Loucy (cell line): ENCODE data around the gene SP3.

Experiments
- H2AFZ ChIP-seq: fragments of 200-600 bp; sonication (generic); 2 replicates; pipeline ENCODE4 v1.6.0; 2016; ENCODE audit warnings: antibody characterized with exemption, mild to moderate bottlenecking, low read length, moderate library complexity
- H3F3A ChIP-seq: fragments of 200-600 bp; 2 replicates; pipeline ENCODE4 v1.6.0; 2016; ENCODE audit warnings: antibody characterized with exemption, low read depth, mild to moderate bottlenecking
- H3K27me3 ChIP-seq: fragments of 200-600 bp; sonication (generic); 2 replicates; pipeline ENCODE4 v1.6.1; 2014; ENCODE audit warnings: low read length, mild to moderate bottlenecking; ENCODE audit not compliant: insufficient read depth, poor library complexity, severe bottlenecking
- H3K36me3 ChIP-seq: fragments of 200-600 bp; sonication (generic); 2 replicates; pipeline ENCODE4 v1.6.1; 2016; ENCODE audit warnings: low read length; ENCODE audit not compliant: insufficient read depth
- H3K4me1 ChIP-seq: fragments of 200-600 bp; sonication (generic); 2 replicates; pipeline ENCODE4 v1.5.1; 2014; ENCODE audit warnings: low read length, mild to moderate bottlenecking; ENCODE audit not compliant: insufficient read depth, poor library complexity, severe bottlenecking
- H3K4me2 ChIP-seq: fragments of 200-600 bp; sonication (generic); 2 replicates; pipeline ENCODE4 v1.6.0; 2014; ENCODE audit warnings: antibody characterized with exemption, low read length, low read depth, mild to moderate bottlenecking; ENCODE audit not compliant: poor library complexity, severe bottlenecking
- H3K4me3 ChIP-seq: fragments of 200-600 bp; sonication (generic); 2 replicates; pipeline ENCODE4 v1.5.1; 2014; ENCODE audit warnings: low read length, mild to moderate bottlenecking, mixed read lengths; ENCODE audit not compliant: poor library complexity, severe bottlenecking
- H3K79me2 ChIP-seq: fragments of 200-600 bp; sonication (generic); 2 replicates; pipeline ENCODE4 v1.6.1; 2014; ENCODE audit warnings: low read length; ENCODE audit not compliant: insufficient read depth
- H3K9ac ChIP-seq: fragments of 200-600 bp; sonication (generic); 2 replicates; pipeline ENCODE4 v1.6.0; 2014; ENCODE audit warnings: mild to moderate bottlenecking, low read depth, low read length, moderate library complexity; ENCODE audit not compliant: poor library complexity, severe bottlenecking
- H3K9me2 ChIP-seq: fragments of 200-600 bp; sonication (generic); replicated peaks from 2 replicates; pipeline ENCODE4 v1.6.1; 2016; ENCODE audit warnings: low read depth, low read length, mixed read lengths
- H3K9me3 ChIP-seq: fragments of 200-600 bp; sonication (generic); 2 replicates; pipeline ENCODE4 v1.6.1; 2014; ENCODE audit warnings: mild to moderate bottlenecking, antibody characterized with exemption, low read length, low read depth; ENCODE audit not compliant: insufficient read depth
- H4K20me1 ChIP-seq: fragments of 200-600 bp; sonication (generic); 2 replicates; pipeline ENCODE4 v1.6.0; 2014; ENCODE audit warnings: antibody characterized with exemption, low read length, mild to moderate bottlenecking; ENCODE audit not compliant: insufficient read depth, poor library complexity, severe bottlenecking
- CTCF ChIP-seq: fragments of 200-600 bp; sonication (generic); conservative IDR thresholded peaks from 2 replicates; pipeline ENCODE4 v1.5.1; 2014; ENCODE audit warnings: mild to moderate bottlenecking, antibody characterized with exemption, low read length
- EZH2phosphoT487 ChIP-seq: fragments of 200-600 bp; IDR thresholded peaks from 2 replicates; pipeline ENCODE4 v1.6.1; 2018; ENCODE audit warnings: antibody characterized with exemption, mild to moderate bottlenecking, moderate library complexity, borderline replicate concordance

SP3 gene

GRCh38 chr2:173959909-173960308 is 5.3 kb downstream of the SP3 start:
- peaks cover 87% of the 10 kb centered on the region for H3K79me2 ChIP-seq
- H3K4me3 ChIP-seq: peak overlapping the region; percentile 89
- no peak overlapping the region for H2AFZ ChIP-seq
- TF ChIP-seq EZH2phosphoT487: no peak
- no peak for TF ChIP-seq CTCF
- H3K36me3 ChIP-seq: peaks cover 24% of the 10 kb centered on the region
- H3K9me2 ChIP-seq: no peaks in the 10 kb centered on the region
- peaks cover 8% of the 10 kb centered on the region for H3F3A ChIP-seq
- H3K9me3 ChIP-seq: no peaks in the 10 kb centered on the region
- H3K4me2 ChIP-seq: peak overlapping the region; percentile 95
- H4K20me1 ChIP-seq: peaks cover 86% of the 10 kb centered on the region
- peaks cover 2% of the 10 kb centered on the region for H3K27me3 ChIP-seq
- H3K4me1 ChIP-seq: peaks cover 78% of the 10 kb centered on the region
- peak overlapping the region; percentile 20 for H3K9ac ChIP-seq

GRCh38 chr2:173959358-173959884 is 5.8 kb downstream of the SP3 start:
- Histone ChIP-seq H3K9me3 (no peaks in the 10 kb centered on the region), H3K9ac (peak overlapping the region; percentile 47), H3F3A (peaks cover 8% of the 10 kb centered on the region), H2AFZ (no peak overlapping the region), H3K4me2 (peak overlapping the region; percentile 95), H3K36me3 (peaks cover 28% of the 10 kb centered on the region), H3K79me2 (peaks cover 90% of the 10 kb centered on the region), H4K20me1 (peaks cover 88% of the 10 kb centered on the region), H3K9me2 (no peaks in the 10 kb centered on the region), H3K4me1 (peaks cover 83% of the 10 kb centered on the region), H3K27me3 (no peaks in the 10 kb centered on the region), H3K4me3 (peak overlapping the region; percentile 89)
- TF ChIP-seq EZH2phosphoT487: no peak

- TF ChIP-seq CTCF (no peak), EZH2phosphoT487 (no peak)
- no peaks in the 10 kb centered on the region for H3K9me3 ChIP-seq
- H3K4me1 ChIP-seq: peaks cover 92% of the 10 kb centered on the region
- H3K9me2 ChIP-seq: no peaks in the 10 kb centered on the region
- H3K36me3 ChIP-seq: peaks cover 39% of the 10 kb centered on the region
- no peaks in the 10 kb centered on the region for H3K27me3 ChIP-seq
- peak overlapping the region; percentile 47 for H3K9ac ChIP-seq
- peaks cover 6% of the 10 kb centered on the region for H3F3A ChIP-seq
- peaks cover 100% of the 10 kb centered on the region for H3K79me2 ChIP-seq
- H3K4me2 ChIP-seq: peak overlapping the region; percentile 95
- H3K4me3 ChIP-seq: peak overlapping the region; percentile 89
- no peak overlapping the region for H2AFZ ChIP-seq
- peaks cover 99% of the 10 kb centered on the region for H4K20me1 ChIP-seq
Observed at GRCh38 chr2:173958198-173958846, 6.9 kb downstream of the SP3 start.

GRCh38 chr2:173957517-173957916 is 7.7 kb downstream of the SP3 start:
- Histone ChIP-seq H3K9me2 (no peaks in the 10 kb centered on the region), H3K36me3 (peaks cover 48% of the 10 kb centered on the region), H3K4me1 (peaks cover 88% of the 10 kb centered on the region), H4K20me1 (peaks cover 100% of the 10 kb centered on the region), H3K4me2 (peak overlapping the region; percentile 95), H3K4me3 (peak overlapping the region; percentile 89), H3K79me2 (peaks cover 100% of the 10 kb centered on the region), H3F3A (no peaks in the 10 kb centered on the region; the same call in 1 of the 2 replicates), H3K9ac (peak overlapping the region; percentile 47), H2AFZ (no peak overlapping the region), H3K9me3 (no peaks in the 10 kb centered on the region), H3K27me3 (no peaks in the 10 kb centered on the region)
- TF ChIP-seq CTCF (no peak), EZH2phosphoT487 (no peak)
